A673 (cell line): Measurements from ENCODE around the gene CWC27. TPM values are rescaled to one million over a fixed set of nuclear protein-coding genes. Genes with fewer than 3 reads are reported as not detected.

ENCODE experiments used
- BruUV-seq: library from RNA; stranded (reverse); fragments of 400-500 nt; replicated peaks from 2 replicates; lab custom pipeline; 2021; lab: Mats Ljungman, UMichigan
- CTCF ChIA-PET: fragments of 300-600 bp; sonication (Branson Sonifier 250); formaldehyde crosslinking; loops from one replicate; lab custom pipeline; 2022; ENCODE audit warnings: antibody characterized with exemption; lab: Charles Lee
- POLR2A ChIA-PET: fragments of 300-600 bp; sonication (Branson Sonifier 250); formaldehyde crosslinking; loops from one replicate; lab custom pipeline; 2022; ENCODE audit warnings: antibody characterized with exemption; ENCODE audit not compliant: low non-redundant PET; lab: Charles Lee
- DNase-seq: peaks from one replicate; pipeline ENCODE4 v3.0.0-alpha.2; 2015; ENCODE audit warnings: low spot score
- H3K27ac ChIP-seq: fragments of 200-600 bp; sonication (generic); 2 replicates; pipeline ENCODE4 v1.5.1; 2016; ENCODE audit warnings: mixed run types, low read depth, mild to moderate bottlenecking, mixed read lengths, antibody characterized with exemption, low read length; ENCODE audit not compliant: poor library complexity, severe bottlenecking
- H3K27me3 ChIP-seq: fragments of 200-600 bp; sonication (generic); replicated peaks from 2 replicates; pipeline ENCODE4 v1.6.1; 2017; ENCODE audit warnings: mixed run types, low read depth, mild to moderate bottlenecking, mixed read lengths, antibody characterized with exemption, low read length; ENCODE audit not compliant: insufficient read depth, poor library complexity
- H3K36me3 ChIP-seq: fragments of 200-600 bp; sonication (generic); 2 replicates; pipeline ENCODE4 v1.6.1; 2016; ENCODE audit warnings: mixed run types, mild to moderate bottlenecking, mixed read lengths, antibody characterized with exemption, low read length; ENCODE audit not compliant: insufficient read depth, poor library complexity, severe bottlenecking
- H3K4me1 ChIP-seq: fragments of 200-600 bp; sonication (generic); 2 replicates; pipeline ENCODE4 v1.6.1; 2017; ENCODE audit warnings: mixed run types, mild to moderate bottlenecking, mixed read lengths, antibody characterized with exemption, low read length; ENCODE audit not compliant: insufficient read depth, poor library complexity, severe bottlenecking
- H3K4me3 ChIP-seq: fragments of 200-600 bp; sonication (generic); 2 replicates; pipeline ENCODE4 v1.5.1; 2016; ENCODE audit warnings: low read depth, mixed run types, mild to moderate bottlenecking, mixed read lengths, low read length; ENCODE audit not compliant: poor library complexity, severe bottlenecking
- H3K9me3 ChIP-seq: fragments of 200-600 bp; sonication (generic); 2 replicates; pipeline ENCODE4 v1.6.1; 2016; ENCODE audit warnings: mixed run types, low read depth, mild to moderate bottlenecking, mixed read lengths, antibody characterized with exemption, low read length; ENCODE audit not compliant: poor library complexity, severe bottlenecking
- EZH2 ChIP-seq: fragments of 200-600 bp; sonication (generic); IDR thresholded peaks from 2 replicates; pipeline ENCODE4 v1.6.1; 2017; ENCODE audit warnings: borderline replicate concordance, low read depth, mild to moderate bottlenecking, mixed read lengths, antibody characterized with exemption, low read length; ENCODE audit not compliant: poor library complexity, severe bottlenecking
- intact Hi-C: fragments of 100-400 bp; cut with micrococcal nuclease; formaldehyde crosslinking; loops from one replicate; pipeline ENCODE4 v1.10.0; 2022; ENCODE audit not compliant: unreplicated experiment
- total RNA-seq: library from RNA; stranded (reverse); gene quantifications from 2 replicates; pipeline ENCODE4 v1.2.3, GENCODE V29; 2021
- TF ChIP-seq, protein P1 (sequence below): fragments of 300-800, 200-600 bp; sonication (generic); conservative IDR thresholded peaks from 2 replicates; pipeline ENCODE4 v1.5.1; 2017; ENCODE audit warnings: low read depth, mild to moderate bottlenecking, antibody characterized with exemption, low read length, moderate library complexity, mixed read lengths

The CWC27 gene
- total RNA-seq, 1 experiment from 2014 or later = 38.0 TPM

GRCh38 chr5:64835266-64835665 is 66.5 kb downstream of the CWC27 start:
- CTCF ChIA-PET = no interaction called here
- TF ChIP-seq, protein P1, sequence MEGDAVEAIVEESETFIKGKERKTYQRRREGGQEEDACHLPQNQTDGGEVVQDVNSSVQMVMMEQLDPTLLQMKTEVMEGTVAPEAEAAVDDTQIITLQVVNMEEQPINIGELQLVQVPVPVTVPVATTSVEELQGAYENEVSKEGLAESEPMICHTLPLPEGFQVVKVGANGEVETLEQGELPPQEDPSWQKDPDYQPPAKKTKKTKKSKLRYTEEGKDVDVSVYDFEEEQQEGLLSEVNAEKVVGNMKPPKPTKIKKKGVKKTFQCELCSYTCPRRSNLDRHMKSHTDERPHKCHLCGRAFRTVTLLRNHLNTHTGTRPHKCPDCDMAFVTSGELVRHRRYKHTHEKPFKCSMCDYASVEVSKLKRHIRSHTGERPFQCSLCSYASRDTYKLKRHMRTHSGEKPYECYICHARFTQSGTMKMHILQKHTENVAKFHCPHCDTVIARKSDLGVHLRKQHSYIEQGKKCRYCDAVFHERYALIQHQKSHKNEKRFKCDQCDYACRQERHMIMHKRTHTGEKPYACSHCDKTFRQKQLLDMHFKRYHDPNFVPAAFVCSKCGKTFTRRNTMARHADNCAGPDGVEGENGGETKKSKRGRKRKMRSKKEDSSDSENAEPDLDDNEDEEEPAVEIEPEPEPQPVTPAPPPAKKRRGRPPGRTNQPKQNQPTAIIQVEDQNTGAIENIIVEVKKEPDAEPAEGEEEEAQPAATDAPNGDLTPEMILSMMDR = no peak
- no peak for TF ChIP-seq EZH2
- no peaks in the 10 kb centered on the region for H3K4me1 ChIP-seq
- no TSS peak for BruUV-seq
- intact Hi-C loops = no loop called here
- H3K36me3 ChIP-seq = no peaks in the 10 kb centered on the region
- POLR2A ChIA-PET = interaction anchor here (0.5 kb wide), 1 partner anchor 19 kb away, joined by 3 read pairs; no protein-coding TSS in a partner anchor
- H3K4me3 ChIP-seq = no peak overlapping the region
- no peaks in the 10 kb centered on the region for H3K27me3 ChIP-seq
- no peak overlapping the region for H3K27ac ChIP-seq
- no peak for DNase-seq
- H3K9me3 ChIP-seq = no peaks in the 10 kb centered on the region

- no peaks in the 10 kb centered on the region for H3K36me3 ChIP-seq
- BruUV-seq = no TSS peak
- H3K27ac ChIP-seq = no peak overlapping the region
- no peak overlapping the region for H3K4me3 ChIP-seq
- no peak for DNase-seq
- H3K27me3 ChIP-seq = no peaks in the 10 kb centered on the region
- H3K4me1 ChIP-seq = no peaks in the 10 kb centered on the region
- TF ChIP-seq, protein P1 = no peak
- TF ChIP-seq EZH2 = no peak
- H3K9me3 ChIP-seq = no peaks in the 10 kb centered on the region
- POLR2A ChIA-PET = no interaction called here
- intact Hi-C loops = no loop called here
- CTCF ChIA-PET = no interaction called here
Observed at GRCh38 chr5:64836190-64836755, 67.5 kb downstream of the CWC27 start.

DNA sequence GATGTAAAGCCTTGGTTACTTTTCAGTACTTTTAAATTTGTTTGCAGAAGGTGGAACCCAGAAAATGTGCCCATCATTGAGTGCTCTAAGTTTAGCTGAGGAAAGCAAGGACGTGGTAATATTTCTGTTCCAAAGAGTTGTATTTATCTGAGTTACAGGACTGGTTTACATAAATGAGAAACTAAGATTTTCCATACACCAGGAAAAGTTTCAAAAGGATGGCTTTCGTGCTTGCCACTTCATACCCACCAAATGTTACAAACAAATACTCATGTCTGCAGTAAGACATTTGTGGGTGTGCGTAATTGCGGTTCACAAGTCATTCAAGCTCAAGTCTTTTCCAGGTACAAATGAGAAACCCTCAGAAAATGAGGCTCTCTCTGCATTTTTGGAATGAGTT is 68.1 kb downstream of the CWC27 start:
- Histone ChIP-seq H3K4me1 (no peaks in the 10 kb centered on the region), H3K36me3 (no peaks in the 10 kb centered on the region), H3K9me3 (no peaks in the 10 kb centered on the region), H3K27me3 (no peaks in the 10 kb centered on the region), H3K4me3 (no peak overlapping the region), H3K27ac (no peak overlapping the region)
- CTCF ChIA-PET = no interaction called here
- TF ChIP-seq EZH2 = no peak
- TF ChIP-seq, protein P1 = no peak
- DNase-seq = no peak
- no TSS peak for BruUV-seq
- intact Hi-C loops = no loop called here
- POLR2A ChIA-PET = no interaction called here
